Measurements from ENCODE around the gene SAMHD1. TPM values are rescaled to one million over a fixed set of nuclear protein-coding genes. Genes with fewer than 3 reads are reported as not detected.

The SAMHD1 gene
- total and polyA plus RNA-seq, 2 donors (not counting 1 experiment from before 2014, with no cell fraction given) = 25.9 to 47.2 TPM

DNA sequence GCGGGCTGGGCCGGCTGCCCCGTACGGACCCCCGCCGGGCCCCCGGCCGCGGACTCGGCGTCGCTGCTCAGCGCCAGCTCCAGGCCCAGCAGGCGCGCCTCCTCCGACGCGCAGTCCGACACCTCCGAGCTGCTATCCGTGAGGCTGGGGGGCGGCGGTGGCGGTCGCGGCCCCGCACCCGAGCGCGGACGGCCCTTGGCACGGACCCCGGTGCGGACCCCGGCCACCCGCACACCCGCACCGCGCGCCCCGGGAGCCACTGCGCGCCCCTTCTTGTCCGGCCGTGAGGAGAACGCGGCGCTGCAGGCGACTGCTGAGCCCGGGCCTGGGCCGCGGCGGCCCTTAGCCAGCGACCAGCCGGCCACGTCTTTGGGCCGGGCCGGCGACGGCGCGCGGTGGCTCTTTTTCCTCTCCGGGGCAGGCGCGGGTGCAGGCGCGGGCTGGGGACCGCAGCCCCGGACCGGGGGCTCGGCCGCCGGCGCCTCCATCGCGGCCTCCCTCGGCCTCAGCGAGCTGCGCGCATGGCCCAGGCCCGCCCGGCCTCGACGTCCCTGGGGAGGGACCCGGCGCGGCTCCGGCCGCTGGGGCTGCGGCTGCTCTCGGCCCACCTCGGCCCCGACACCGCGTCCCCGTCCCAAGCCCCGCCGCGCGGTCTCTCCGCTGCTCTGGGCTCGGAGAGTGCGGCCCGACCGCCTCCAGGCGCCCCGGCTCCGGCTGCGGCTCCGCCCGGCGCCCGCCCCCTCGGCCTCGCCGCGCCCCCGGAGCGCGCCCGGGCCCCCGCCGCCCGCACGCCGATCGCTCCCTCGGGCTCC, 88.4 kb downstream of the SAMHD1 start:
- Histone ChIP-seq H3K4me1 (ENCODE audit: control insufficient read depth, extremely low read depth, insufficient read depth, low read length) (peaks cover 29% of the 10 kb centered on the region), H4K20me1 (ENCODE audit: control insufficient read depth, extremely low read depth, insufficient read depth, low read length) (no peaks in the 10 kb centered on the region)

DNA sequence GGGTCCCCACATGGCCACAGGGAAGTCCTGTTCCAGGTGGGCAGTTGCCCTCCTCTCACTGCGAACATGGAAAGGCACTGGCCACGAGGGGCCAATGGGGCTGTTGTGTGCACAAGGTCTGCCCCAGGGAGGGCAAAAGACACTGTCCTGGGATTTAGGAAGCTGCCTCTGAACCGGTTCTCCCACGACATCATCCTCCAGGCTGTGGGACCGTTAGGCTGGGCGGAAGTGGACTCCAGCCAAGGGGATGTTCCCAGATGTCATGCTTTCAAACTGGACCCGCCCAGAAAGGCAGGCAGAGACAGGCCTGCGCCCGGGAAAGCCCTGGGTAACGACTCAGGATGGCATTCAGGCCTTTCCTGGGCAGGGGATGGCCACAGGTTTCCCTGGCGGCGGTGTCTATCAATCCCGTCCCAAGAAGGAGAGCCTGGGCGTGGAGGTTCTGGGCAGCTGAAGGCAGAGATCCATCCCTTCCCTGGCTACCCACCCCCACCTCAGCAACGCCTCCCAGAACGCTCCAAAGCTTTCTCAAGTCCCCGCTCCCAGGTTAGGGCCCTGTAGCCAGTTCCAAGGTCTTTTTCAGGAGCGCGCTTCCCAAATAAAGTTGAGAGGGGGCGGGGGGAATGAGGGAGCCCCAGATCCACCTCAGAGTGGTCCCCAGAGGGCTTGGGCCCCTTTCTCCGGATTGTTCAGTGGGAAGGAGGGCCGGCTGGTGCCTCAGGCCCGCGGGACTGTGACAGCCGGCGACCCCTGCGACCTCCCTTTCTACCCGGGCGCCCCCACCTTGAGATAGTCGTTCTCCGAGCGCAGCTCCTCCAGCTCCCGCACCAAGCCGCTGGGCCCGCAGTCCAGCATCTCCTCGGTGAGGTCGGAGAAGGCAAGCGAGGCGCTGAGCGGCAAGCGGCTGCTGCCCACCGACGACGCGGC, 89.4 kb downstream of the SAMHD1 start:
- H3K4me1 ChIP-seq (ENCODE audit: control insufficient read depth, extremely low read depth, insufficient read depth, low read length) = peaks cover 36% of the 10 kb centered on the region
- DNase-seq (ENCODE audit: low read depth in 2 of 2) = peak; percentile 79 to 84
- peak overlapping the region; percentile 63 to 90 (median 82) for H3K4me3 ChIP-seq (replicated peaks in 1 of 4; ENCODE audit: control extremely low read depth in 1 of 4, insufficient read depth in 1 of 4, low read depth in 3 of 4, low read length in 4 of 4)
- no peaks in the 10 kb centered on the region for H3K9me3 ChIP-seq (ENCODE audit: control insufficient read depth, insufficient read depth, low read depth, low read length)
- no peak overlapping the region for H2AFZ ChIP-seq (ENCODE audit: low read length)
- H3K27me3 ChIP-seq (ENCODE audit: control insufficient read depth, insufficient read depth, low read length) = no peaks in the 10 kb centered on the region
- peaks cover 60% of the 10 kb centered on the region for H3K79me2 ChIP-seq (ENCODE audit: control insufficient read depth, insufficient read depth, low read length)
- no peaks in the 10 kb centered on the region for H4K20me1 ChIP-seq (ENCODE audit: control insufficient read depth, extremely low read depth, insufficient read depth, low read length)
- peak overlapping the region; percentile 87 for H3K27ac ChIP-seq (ENCODE audit: insufficient read depth, low read length)
- TF ChIP-seq, protein P1, sequence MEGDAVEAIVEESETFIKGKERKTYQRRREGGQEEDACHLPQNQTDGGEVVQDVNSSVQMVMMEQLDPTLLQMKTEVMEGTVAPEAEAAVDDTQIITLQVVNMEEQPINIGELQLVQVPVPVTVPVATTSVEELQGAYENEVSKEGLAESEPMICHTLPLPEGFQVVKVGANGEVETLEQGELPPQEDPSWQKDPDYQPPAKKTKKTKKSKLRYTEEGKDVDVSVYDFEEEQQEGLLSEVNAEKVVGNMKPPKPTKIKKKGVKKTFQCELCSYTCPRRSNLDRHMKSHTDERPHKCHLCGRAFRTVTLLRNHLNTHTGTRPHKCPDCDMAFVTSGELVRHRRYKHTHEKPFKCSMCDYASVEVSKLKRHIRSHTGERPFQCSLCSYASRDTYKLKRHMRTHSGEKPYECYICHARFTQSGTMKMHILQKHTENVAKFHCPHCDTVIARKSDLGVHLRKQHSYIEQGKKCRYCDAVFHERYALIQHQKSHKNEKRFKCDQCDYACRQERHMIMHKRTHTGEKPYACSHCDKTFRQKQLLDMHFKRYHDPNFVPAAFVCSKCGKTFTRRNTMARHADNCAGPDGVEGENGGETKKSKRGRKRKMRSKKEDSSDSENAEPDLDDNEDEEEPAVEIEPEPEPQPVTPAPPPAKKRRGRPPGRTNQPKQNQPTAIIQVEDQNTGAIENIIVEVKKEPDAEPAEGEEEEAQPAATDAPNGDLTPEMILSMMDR (conservative IDR thresholded peaks at IDR 0.05 in 1 of 2, IDR thresholded peaks at IDR 0.05 in 1 of 2; ENCODE audit: low read depth in 1 of 2, low read length in 2 of 2) = no peak
- TF ChIP-seq EZH2 (IDR thresholded peaks at IDR 0.05; ENCODE audit: low read length, missing control alignments) = no peak
- H3K36me3 ChIP-seq (ENCODE audit: control insufficient read depth, insufficient read depth, low read length) = peaks cover 3% of the 10 kb centered on the region
- peak overlapping the region; percentile 65 for H3K9ac ChIP-seq (ENCODE audit: insufficient read depth, low read length)
- peak overlapping the region; percentile 85 for H3K4me2 ChIP-seq (ENCODE audit: extremely low read depth, insufficient read depth, low read length)

More for the DNA sequence above, 88.4 kb downstream of the SAMHD1 start:
- H3K4me2 ChIP-seq (ENCODE audit: extremely low read depth, insufficient read depth, low read length) = peak overlapping the region; percentile 5
- H3K27ac ChIP-seq (ENCODE audit: insufficient read depth, low read length) = peak overlapping the region; percentile 16
- H3K27me3 ChIP-seq (ENCODE audit: control insufficient read depth, insufficient read depth, low read length) = no peaks in the 10 kb centered on the region
- H2AFZ ChIP-seq (ENCODE audit: low read length) = no peak overlapping the region
- H3K79me2 ChIP-seq (ENCODE audit: control insufficient read depth, insufficient read depth, low read length) = peaks cover 50% of the 10 kb centered on the region
- no peaks in the 10 kb centered on the region for H3K36me3 ChIP-seq (ENCODE audit: control insufficient read depth, insufficient read depth, low read length)
- TF ChIP-seq, protein P1 (conservative IDR thresholded peaks at IDR 0.05 in 1 of 2, IDR thresholded peaks at IDR 0.05 in 1 of 2; ENCODE audit: low read depth in 1 of 2, low read length in 2 of 2) = no peak
- TF ChIP-seq EZH2 (IDR thresholded peaks at IDR 0.05; ENCODE audit: low read length, missing control alignments) = no peak
- no peak for DNase-seq (ENCODE audit: low read depth in 2 of 2)
- H3K9me3 ChIP-seq (ENCODE audit: control insufficient read depth, insufficient read depth, low read depth, low read length) = no peaks in the 10 kb centered on the region
- H3K9ac ChIP-seq (ENCODE audit: insufficient read depth, low read length) = peak overlapping the region; percentile 64
- peak overlapping the region in 2 of 4 experiments; percentile 78 to 90 for H3K4me3 ChIP-seq (replicated peaks in 1 of 4; ENCODE audit: control extremely low read depth in 1 of 4, insufficient read depth in 1 of 4, low read depth in 3 of 4, low read length in 4 of 4)

DNA sequence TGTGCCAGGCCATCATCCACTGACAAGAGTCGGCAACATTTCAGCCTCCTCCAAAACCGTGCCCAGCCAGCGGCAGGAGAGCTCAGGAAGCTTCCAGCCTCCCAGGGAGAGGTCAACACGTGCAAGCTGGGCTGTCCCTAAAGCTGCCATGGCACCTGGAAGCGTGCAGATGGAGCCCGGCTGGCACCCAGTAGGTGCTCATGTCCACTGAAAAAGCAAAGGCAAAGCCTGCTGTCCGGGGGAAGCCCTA, 90.0 kb downstream of the SAMHD1 start:
- TF ChIP-seq, protein P1 (conservative IDR thresholded peaks at IDR 0.05 in 1 of 2, IDR thresholded peaks at IDR 0.05 in 1 of 2; ENCODE audit: low read depth in 1 of 2, low read length in 2 of 2) = no peak
- no peak for TF ChIP-seq EZH2 (IDR thresholded peaks at IDR 0.05; ENCODE audit: low read length, missing control alignments)
- peak overlapping the region; percentile 63 to 90 (median 82) for H3K4me3 ChIP-seq (replicated peaks in 1 of 4; ENCODE audit: control extremely low read depth in 1 of 4, insufficient read depth in 1 of 4, low read depth in 3 of 4, low read length in 4 of 4)
- H4K20me1 ChIP-seq (ENCODE audit: control insufficient read depth, extremely low read depth, insufficient read depth, low read length) = no peaks in the 10 kb centered on the region
- peak overlapping the region; percentile 65 for H3K9ac ChIP-seq (ENCODE audit: insufficient read depth, low read length)
- H3K4me2 ChIP-seq (ENCODE audit: extremely low read depth, insufficient read depth, low read length) = peak overlapping the region; percentile 85
- H2AFZ ChIP-seq (ENCODE audit: low read length) = no peak overlapping the region
- peak overlapping the region; percentile 87 for H3K27ac ChIP-seq (ENCODE audit: insufficient read depth, low read length)
- H3K36me3 ChIP-seq (ENCODE audit: control insufficient read depth, insufficient read depth, low read length) = peaks cover 5% of the 10 kb centered on the region
- no peaks in the 10 kb centered on the region for H3K27me3 ChIP-seq (ENCODE audit: control insufficient read depth, insufficient read depth, low read length)
- no peak for DNase-seq (ENCODE audit: low read depth in 2 of 2)
- H3K9me3 ChIP-seq (ENCODE audit: control insufficient read depth, insufficient read depth, low read depth, low read length) = no peaks in the 10 kb centered on the region
- H3K79me2 ChIP-seq (ENCODE audit: control insufficient read depth, insufficient read depth, low read length) = peaks cover 66% of the 10 kb centered on the region
- H3K4me1 ChIP-seq (ENCODE audit: control insufficient read depth, extremely low read depth, insufficient read depth, low read length) = peaks cover 40% of the 10 kb centered on the region

Measured in fibroblast of lung (primary cell).